H54 (cell line): ENCODE data around the gene OR1L8.
"Not testable (repeated sequence)": the region's sequence is repeated elsewhere in the genome, so short reads cannot be mapped to it uniquely, and the experiment has no call there.

Experiments
- DNase-seq: peaks from one replicate; pipeline ENCODE4 v3.0.0; 2011; ENCODE audit warnings: low spot score, mixed read lengths; ENCODE audit not compliant: insufficient read length
- FAIRE-seq: peaks from 3 replicates; lab custom pipeline; 2011; peaks lifted over from hg19 to GRCh38; lab: Jason Lieb, UNC
- POLR2A ChIP-seq: IDR thresholded peaks from 2 replicates; pipeline ENCODE4 v1.6.1; 2011; ENCODE audit warnings: low read depth, mild to moderate bottlenecking, low read length

OR1L8 gene

DNA sequence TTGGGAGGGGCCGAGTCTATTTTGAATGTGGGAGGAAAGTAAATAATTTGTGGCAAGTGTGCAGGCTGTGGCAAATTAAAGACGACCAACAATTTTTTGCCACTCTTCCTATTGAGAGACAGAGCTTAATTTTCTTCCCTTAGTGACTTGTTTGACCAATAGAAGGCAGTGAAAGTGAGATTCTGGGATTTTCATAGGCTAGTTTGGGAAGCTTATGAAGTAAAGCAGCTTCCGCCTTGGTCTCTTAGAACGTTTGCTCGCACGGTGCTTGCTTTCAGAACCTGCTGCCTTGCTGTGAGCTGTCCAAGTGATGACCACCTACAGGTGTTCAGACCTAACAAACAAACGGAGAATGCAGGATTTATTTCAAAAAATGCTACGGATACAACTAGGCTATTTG, 37.0 kb downstream of the OR1L8 start:
- FAIRE-seq (no peak), DNase-seq (no peak)
- no peak for TF ChIP-seq POLR2A

- no peak for DNase-seq
- TF ChIP-seq POLR2A, result no peak
- FAIRE-seq, result no peak
These were observed 44.4 kb downstream of the OR1L8 start for GRCh38 chr9:122538757-122539156.

- not testable (repeated sequence) for FAIRE-seq, DNase-seq
These were observed 46.1 kb downstream of the OR1L8 start for GRCh38 chr9:122537066-122537465.

DNA sequence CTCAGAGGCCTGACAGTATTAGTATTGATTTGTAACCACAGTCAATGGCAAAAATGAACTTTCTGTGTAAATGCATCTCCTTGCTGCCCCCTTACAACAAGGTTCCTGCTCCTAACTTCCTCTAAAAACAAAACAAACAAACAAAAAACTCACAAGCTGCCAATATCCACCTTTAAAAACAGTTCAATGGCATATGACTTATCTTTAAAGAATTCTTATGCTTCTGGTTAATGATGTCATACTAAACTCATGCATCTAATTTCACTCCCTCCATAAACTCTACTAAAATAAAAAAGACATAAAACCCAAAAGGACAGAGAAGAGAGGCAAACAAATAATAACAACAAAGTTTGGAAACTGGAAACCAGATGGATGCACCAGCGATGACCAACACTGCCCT, 47.0 kb downstream of the OR1L8 start:
- FAIRE-seq (no peak), DNase-seq (no peak)
- no peak for TF ChIP-seq POLR2A

- DNase-seq, FAIRE-seq: not testable (repeated sequence)
These were observed 52.0 kb downstream of the OR1L8 start for GRCh38 chr9:122531157-122531556.

- no peak for TF ChIP-seq POLR2A
- DNase-seq (no peak), FAIRE-seq (no peak)
These were observed 56.0 kb downstream of the OR1L8 start, which contains the start of gene OR1N1 for GRCh38 chr9:122527193-122527592. OR1N1 (minus strand) TSS chr9:122527293; CDS start chr9:122527293, 0 bp downstream.

- no peak for TF ChIP-seq POLR2A
- FAIRE-seq, result no peak
- no peak for DNase-seq
These were observed 56.6 kb downstream of the OR1L8 start for GRCh38 chr9:122526602-122527001.

- no peak for DNase-seq
- no peak for TF ChIP-seq POLR2A
- FAIRE-seq, result peak; percentile 11
These were observed 63.8 kb downstream of the OR1L8 start for GRCh38 chr9:122519376-122519775.

DNA sequence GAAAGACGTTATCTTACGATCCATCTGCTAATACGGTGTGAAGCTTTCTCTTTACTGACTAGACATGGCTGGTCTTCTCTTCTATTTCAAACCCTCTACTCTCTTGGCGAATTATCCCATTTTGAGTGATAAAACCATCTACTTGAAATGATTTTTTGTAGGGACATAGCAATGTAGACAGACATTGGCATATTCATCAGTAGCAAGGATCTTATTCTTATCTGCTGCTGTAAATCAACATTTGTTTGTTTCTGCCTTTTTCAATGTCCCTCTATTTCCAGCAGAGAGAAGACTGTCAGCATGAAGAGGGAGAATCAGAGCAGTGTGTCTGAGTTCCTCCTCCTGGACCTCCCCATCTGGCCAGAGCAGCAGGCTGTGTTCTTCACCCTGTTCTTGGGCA, 64.3 kb downstream of the OR1L8 start, which contains the start of gene OR1J4:
Gene OR1J4 (plus strand): TSS at position 301 of the 400 bp plus-strand sequence. CDS start 0 bp downstream, at position 301.
- DNase-seq, result no peak
- TF ChIP-seq POLR2A, result no peak
- FAIRE-seq, result no peak

GRCh38 chr9:122518226-122518625, 65.0 kb downstream of the OR1L8 start:
- TF ChIP-seq POLR2A, result no peak
- FAIRE-seq, result no peak
- DNase-seq, result no peak
